Stomach (tissue), 9 donors: ENCODE results near the gene MYO10. TPM values are rescaled to one million over a fixed set of nuclear protein-coding genes. Genes with fewer than 3 reads are reported as not detected.
A peak's percentile ranks its signal among the peaks of the same experiment; 100 is the strongest.

Experiments
- DNase-seq, 2 donors: peaks; one replicate each; pipeline versions ENCODE4 v3.0.0 to v3.0.0-alpha.2; 2013 to 2019
- H3K27ac ChIP-seq, 5 donors: fragments of 200-600 bp in 4 of 5; sonication (generic) in 4 of 5; one replicate each; pipeline ENCODE4 v1.5.1; 2013 to 2019; ENCODE audit warnings: mild to moderate bottlenecking in 1 of 5, moderate library complexity in 1 of 5
- H3K27me3 ChIP-seq, 3 donors: fragments of 200-600 bp; sonication (generic); one replicate each; pipeline ENCODE4 v1.5.1; 2017 to 2019; ENCODE audit warnings: mixed run types in 1 of 3
- H3K36me3 ChIP-seq, 4 donors: fragments of 200-600 bp; sonication (generic); 1 replicate in 3 of 4; 2 replicates in 1 of 4; pipeline ENCODE4 v1.5.1; 2016 to 2019
- H3K4me1 ChIP-seq, 4 donors: fragments of 200-600 bp; sonication (generic); one replicate each; pipeline ENCODE4 v1.5.1; 2016 to 2019
- H3K4me3 ChIP-seq, 4 donors: fragments of 200-600 bp; sonication (generic) in 3 of 4; one replicate each; pipeline ENCODE4 v1.5.1; 2016 to 2019; ENCODE audit warnings: mild to moderate bottlenecking in 1 of 4
- H3K9me3 ChIP-seq, 4 donors: fragments of 200-600 bp; sonication (generic); one replicate each; pipeline ENCODE4 v1.5.1; 2016 to 2019
- EP300 ChIP-seq: sonication (generic); formaldehyde crosslinking; IDR thresholded peaks from one replicate; pipeline ENCODE4 v1.6.1; 2017; ENCODE audit warnings: antibody characterized with exemption
- POLR2A ChIP-seq, 4 donors: fragments of 450-650 bp; IDR thresholded peaks; one replicate each; pipeline ENCODE4 v1.6.1; 2016; ENCODE audit warnings: antibody characterized with exemption in 4 of 4, control low read depth in 2 of 4, mild to moderate bottlenecking in 1 of 4, moderate library complexity in 1 of 4
- POLR2AphosphoS5 ChIP-seq, 3 donors: sonication (generic); formaldehyde crosslinking; IDR thresholded peaks; one replicate each; pipeline ENCODE4 v1.6.1; 2016; ENCODE audit warnings: antibody characterized with exemption in 3 of 3
- WGBS, 5 donors: extraction: QIAGEN DNeasy Blood & Tissue Kit in 3 of 5; methylation state at CpG; one replicate each; pipeline versions ENCODE4 v1.1.5 to v1.1.7; 2013 to 2018; 5-methylcytosine and 5-hydroxymethylcytosine counted together
- intact Hi-C: fragments of 100-400 bp; cut with DNase I; formaldehyde crosslinking; loops from one replicate; pipeline ENCODE4 v1.15.1; 2023; ENCODE audit warnings: low total_unique reads
- polyA plus RNA-seq, 3 donors: library from polyadenylated mRNA; stranded (reverse); fragments of 200-250 nt; gene quantifications; one replicate each; pipeline ENCODE4 v1.2.3, GENCODE V29; 2013
- total RNA-seq, 5 donors: library from RNA; depleted of rRNA; stranded (reverse); fragments of >200 nt; gene quantifications; one replicate each; pipeline versions ENCODE4 v1.1.0 to v1.2.3, GENCODE V29; 2014 to 2016
- TF ChIP-seq, protein P1 (sequence below), 7 experiments: fragments of 450-650 bp in 4 of 7; fragments of 200-600 bp in 3 of 7; sonication (generic) in 3 of 7; IDR thresholded peaks; one replicate each; pipeline ENCODE4 v1.5.1; 2016 to 2019; ENCODE audit warnings: antibody characterized with exemption in 7 of 7, control low read depth in 2 of 7, mild to moderate bottlenecking in 1 of 7
- donor health status: healthy with polysubstance abuse.
- donor health status: Bipolar disorder and iron deficiency.
- donor health status: healthy.

The MYO10 gene
- total and polyA plus RNA-seq, 8 donors, result 6.8 to 233 (median 76.5) TPM

DNA sequence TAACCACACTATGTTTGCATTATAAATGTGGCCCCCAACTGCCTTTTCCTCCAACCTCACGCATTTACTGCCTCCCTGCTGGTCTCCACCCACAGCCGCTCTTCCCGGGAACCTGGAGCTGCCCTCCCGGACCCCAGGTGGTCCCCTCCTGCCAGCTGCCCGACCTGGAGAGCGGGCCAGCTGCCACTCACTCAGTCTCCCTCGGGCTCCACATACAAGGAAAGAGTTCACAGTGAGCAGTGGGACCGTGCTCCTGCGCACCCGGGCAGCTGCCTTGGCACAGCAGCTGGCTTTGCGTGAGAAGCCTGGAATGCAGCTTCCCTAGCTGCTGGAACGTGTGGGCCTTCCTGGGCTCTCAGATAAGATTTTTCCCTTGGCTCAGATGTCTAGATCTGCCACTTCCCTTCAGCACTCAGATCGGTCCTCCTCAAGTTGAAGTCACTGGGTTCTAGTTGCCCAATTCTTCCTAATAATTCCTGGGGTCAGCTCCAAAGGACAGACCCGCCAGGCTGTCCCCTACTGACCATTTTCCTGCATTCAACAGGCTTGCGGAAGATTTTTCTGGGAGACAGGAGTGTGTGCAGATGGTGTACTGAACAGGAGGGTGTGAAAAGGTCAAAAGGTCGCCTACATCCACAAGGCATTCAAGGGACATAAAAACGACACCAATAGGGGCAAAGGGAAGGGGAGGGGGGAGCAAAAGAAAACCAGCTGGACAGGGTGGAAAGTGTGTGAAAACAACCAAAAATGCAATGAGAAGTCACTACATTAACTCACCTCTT lies 69.1 kb downstream of the MYO10 start:
- intact Hi-C loops, result no loop called here
- H3K27me3 ChIP-seq, result no peaks in the 10 kb centered on the region
- H3K36me3 ChIP-seq, result no peaks in the 10 kb centered on the region
- no peaks in the 10 kb centered on the region for H3K9me3 ChIP-seq
- H3K27ac ChIP-seq, result peak overlapping the region; percentile 45 to 81 (median 66)
- peaks cover 20 to 64% (median 47%) of the 10 kb centered on the region in 4 donors for H3K4me1 ChIP-seq
- 35 to 50% (median 49%) methylated on average over 14 to 17 of the region's 17 CpGs for WGBS, 5 donors
- peak overlapping the region in 1 of 4 donors; percentile 18 for H3K4me3 ChIP-seq
- peak; percentile 62 to 79 for DNase-seq
- TF ChIP-seq, protein P1, sequence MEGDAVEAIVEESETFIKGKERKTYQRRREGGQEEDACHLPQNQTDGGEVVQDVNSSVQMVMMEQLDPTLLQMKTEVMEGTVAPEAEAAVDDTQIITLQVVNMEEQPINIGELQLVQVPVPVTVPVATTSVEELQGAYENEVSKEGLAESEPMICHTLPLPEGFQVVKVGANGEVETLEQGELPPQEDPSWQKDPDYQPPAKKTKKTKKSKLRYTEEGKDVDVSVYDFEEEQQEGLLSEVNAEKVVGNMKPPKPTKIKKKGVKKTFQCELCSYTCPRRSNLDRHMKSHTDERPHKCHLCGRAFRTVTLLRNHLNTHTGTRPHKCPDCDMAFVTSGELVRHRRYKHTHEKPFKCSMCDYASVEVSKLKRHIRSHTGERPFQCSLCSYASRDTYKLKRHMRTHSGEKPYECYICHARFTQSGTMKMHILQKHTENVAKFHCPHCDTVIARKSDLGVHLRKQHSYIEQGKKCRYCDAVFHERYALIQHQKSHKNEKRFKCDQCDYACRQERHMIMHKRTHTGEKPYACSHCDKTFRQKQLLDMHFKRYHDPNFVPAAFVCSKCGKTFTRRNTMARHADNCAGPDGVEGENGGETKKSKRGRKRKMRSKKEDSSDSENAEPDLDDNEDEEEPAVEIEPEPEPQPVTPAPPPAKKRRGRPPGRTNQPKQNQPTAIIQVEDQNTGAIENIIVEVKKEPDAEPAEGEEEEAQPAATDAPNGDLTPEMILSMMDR (IDR thresholded peaks at IDR 0.05), result no peak
- TF ChIP-seq EP300, result no peak
- peak in 1 of 3 donors; percentile 52 for TF ChIP-seq POLR2AphosphoS5 (IDR thresholded peaks at IDR 0.05)

DNA sequence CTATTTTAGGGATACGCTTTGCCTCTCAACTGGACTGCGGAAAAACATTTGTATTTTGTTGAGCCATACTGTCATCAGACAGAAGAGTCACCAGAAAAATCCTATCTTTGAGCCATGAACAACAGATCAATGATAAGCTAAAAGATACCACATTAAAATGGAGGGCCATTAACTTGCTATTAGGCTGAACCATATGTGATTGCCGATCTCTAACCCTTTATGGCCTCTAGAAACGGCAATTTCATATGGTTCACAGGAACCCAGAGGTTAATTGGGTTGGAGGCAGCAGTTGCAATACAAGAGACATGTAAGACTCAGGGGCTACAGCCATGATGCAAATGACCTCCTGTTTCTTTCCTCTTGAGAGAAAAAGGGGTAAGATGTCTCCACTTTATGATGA lies 69.8 kb downstream of the MYO10 start:
- H3K27ac ChIP-seq, result peak overlapping the region in 4 of 5 donors; percentile 51 to 81 (median 67)
- no peak for DNase-seq
- TF ChIP-seq EP300, result no peak
- TF ChIP-seq, protein P1 (IDR thresholded peaks at IDR 0.05), result no peak
- TF ChIP-seq POLR2A (IDR thresholded peaks at IDR 0.05), result no peak
- no peak for TF ChIP-seq POLR2AphosphoS5 (IDR thresholded peaks at IDR 0.05)
- intact Hi-C loops, result no loop called here
- peaks cover 20 to 57% (median 44%) of the 10 kb centered on the region in 4 donors for H3K4me1 ChIP-seq
- no peaks in the 10 kb centered on the region for H3K36me3 ChIP-seq
- 80 to 92% (median 85%) methylated on average over 4 of the region's 4 CpGs for WGBS, 5 donors
- H3K27me3 ChIP-seq, result no peaks in the 10 kb centered on the region
- H3K4me3 ChIP-seq, result no peak overlapping the region
- no peaks in the 10 kb centered on the region for H3K9me3 ChIP-seq

DNA sequence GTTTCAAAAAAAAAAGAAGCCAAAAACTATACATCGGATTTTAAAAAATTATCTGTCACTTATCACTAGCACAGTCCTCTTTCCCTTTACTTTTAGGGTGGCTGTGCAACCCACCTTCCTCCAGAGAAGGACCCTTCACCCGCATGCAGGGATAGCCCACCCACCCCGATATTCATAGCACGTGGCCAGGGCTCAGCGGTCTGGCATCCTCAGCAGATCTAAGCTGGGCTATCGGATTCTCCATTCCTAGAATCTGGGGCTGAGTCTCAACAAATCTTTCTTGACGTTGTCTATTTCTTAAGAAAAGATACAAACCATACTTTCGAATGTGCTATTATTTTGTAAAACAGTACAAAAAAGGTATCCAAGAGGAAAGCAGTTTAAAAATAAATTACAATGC lies 70.9 kb downstream of the MYO10 start:
- H3K27ac ChIP-seq, result peak overlapping the region in 2 of 5 donors; percentile 24 to 65
- H3K9me3 ChIP-seq, result no peaks in the 10 kb centered on the region
- no peaks in the 10 kb centered on the region for H3K27me3 ChIP-seq
- TF ChIP-seq POLR2A (IDR thresholded peaks at IDR 0.05), result no peak
- no peak for TF ChIP-seq EP300
- TF ChIP-seq, protein P1 (IDR thresholded peaks at IDR 0.05), result no peak
- no peak for TF ChIP-seq POLR2AphosphoS5 (IDR thresholded peaks at IDR 0.05)
- H3K4me1 ChIP-seq, result peaks cover 19 to 49% (median 43%) of the 10 kb centered on the region in 4 donors
- WGBS, 5 donors, result 72 to 79% (median 76%) methylated on average over 8 of the region's 8 CpGs
- H3K36me3 ChIP-seq, result no peaks in the 10 kb centered on the region
- intact Hi-C loops, result no loop called here
- no peak for DNase-seq
- H3K4me3 ChIP-seq, result no peak overlapping the region

DNA sequence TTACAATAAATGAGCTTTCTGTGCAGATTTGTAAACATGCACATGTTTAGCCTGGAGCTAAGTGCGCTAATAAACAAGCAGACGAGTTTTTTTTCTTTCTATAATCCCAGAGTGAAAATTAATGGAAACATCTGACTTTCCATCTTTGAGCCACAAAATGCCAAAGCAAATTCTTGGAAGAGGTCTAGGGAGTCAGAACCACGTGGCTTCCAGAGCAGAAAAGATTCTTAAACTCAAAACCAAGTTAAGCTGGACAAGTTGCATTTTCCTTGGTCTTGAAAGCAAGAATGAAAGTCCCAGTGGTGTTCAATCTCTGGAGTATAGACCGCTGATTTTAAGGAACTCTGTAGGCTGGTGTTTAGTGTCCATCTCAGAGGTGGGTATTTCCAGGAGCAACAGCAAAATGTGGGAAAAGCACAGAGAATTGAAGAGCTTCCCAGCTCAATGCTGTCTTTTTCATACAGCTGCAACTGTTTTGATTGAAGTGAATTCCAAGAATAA lies 71.4 kb downstream of the MYO10 start:
- TF ChIP-seq EP300 (no peak), POLR2AphosphoS5 (IDR thresholded peaks at IDR 0.05) (no peak), POLR2A (IDR thresholded peaks at IDR 0.05) (no peak)
- TF ChIP-seq, protein P1 (IDR thresholded peaks at IDR 0.05), result no peak
- H3K4me1 ChIP-seq, result peaks cover 15 to 49% (median 42%) of the 10 kb centered on the region in 4 donors
- DNase-seq, result no peak
- H3K4me3 ChIP-seq, result no peak overlapping the region
- H3K27ac ChIP-seq, result peak overlapping the region in 3 of 5 donors; percentile 11 to 65 (median 24)
- 43 to 61% (median 55%) methylated on average over 4 of the region's 4 CpGs for WGBS, 5 donors
- H3K9me3 ChIP-seq, result no peaks in the 10 kb centered on the region
- H3K27me3 ChIP-seq, result no peaks in the 10 kb centered on the region
- no peaks in the 10 kb centered on the region for H3K36me3 ChIP-seq
- intact Hi-C loops, result no loop called here
